Keratinocyte (primary cell): ENCODE data around the gene ASIC1.

Experiments
- CTCF ChIP-seq, 3 experiments: IDR thresholded peaks in 1 of 3; conservative IDR thresholded peaks in 1 of 3; optimal IDR thresholded peaks in 1 of 3; 2 replicates in 2 of 3; 3 replicates in 1 of 3; pipeline versions ENCODE3 to v1.5.1; 2011; ENCODE audit warnings: low read length in 3 of 3, mild to moderate bottlenecking in 3 of 3, moderate library complexity in 2 of 3, control low read depth in 1 of 3, inconsistent platforms in 1 of 3; ENCODE audit not compliant: insufficient read depth in 2 of 3; ENCODE audit errors: extremely low read depth in 1 of 3
- EZH2 ChIP-seq: IDR thresholded peaks from one replicate; pipeline ENCODE4 v1.6.1; 2012; ENCODE audit warnings: inconsistent platforms, mild to moderate bottlenecking, low read length, moderate library complexity

- TF ChIP-seq CTCF (optimal IDR thresholded peaks at IDR 0.05 in 1 of 3, IDR thresholded peaks at IDR 0.05 in 1 of 3, conservative IDR thresholded peaks at IDR 0.05 in 1 of 3; ENCODE audit: extremely low read depth in 1 of 3, insufficient read depth in 2 of 3, low read length in 3 of 3) (no peak), EZH2 (no peak)
Observed at GRCh38 chr12:50069539-50069938, 12.1 kb downstream of the ASIC1 start.
